ENCODE results near the gene C1QTNF1.
A peak's percentile ranks its signal among the peaks of the same experiment; 100 is the strongest.
"Not testable (repeated sequence)": the region's sequence is repeated elsewhere in the genome, so short reads cannot be mapped to it uniquely, and the experiment has no call there.

C1QTNF1 gene

GRCh38 chr17:79024901-79025737 lies 1.1 kb downstream of the C1QTNF1 start:
- no peak for DNase-seq (ENCODE audit: low spot score)

- DNase-seq (ENCODE audit: low spot score): no peak
Observed at GRCh38 chr17:79026376-79027273, 2.7 kb downstream of the C1QTNF1 start.

DNA sequence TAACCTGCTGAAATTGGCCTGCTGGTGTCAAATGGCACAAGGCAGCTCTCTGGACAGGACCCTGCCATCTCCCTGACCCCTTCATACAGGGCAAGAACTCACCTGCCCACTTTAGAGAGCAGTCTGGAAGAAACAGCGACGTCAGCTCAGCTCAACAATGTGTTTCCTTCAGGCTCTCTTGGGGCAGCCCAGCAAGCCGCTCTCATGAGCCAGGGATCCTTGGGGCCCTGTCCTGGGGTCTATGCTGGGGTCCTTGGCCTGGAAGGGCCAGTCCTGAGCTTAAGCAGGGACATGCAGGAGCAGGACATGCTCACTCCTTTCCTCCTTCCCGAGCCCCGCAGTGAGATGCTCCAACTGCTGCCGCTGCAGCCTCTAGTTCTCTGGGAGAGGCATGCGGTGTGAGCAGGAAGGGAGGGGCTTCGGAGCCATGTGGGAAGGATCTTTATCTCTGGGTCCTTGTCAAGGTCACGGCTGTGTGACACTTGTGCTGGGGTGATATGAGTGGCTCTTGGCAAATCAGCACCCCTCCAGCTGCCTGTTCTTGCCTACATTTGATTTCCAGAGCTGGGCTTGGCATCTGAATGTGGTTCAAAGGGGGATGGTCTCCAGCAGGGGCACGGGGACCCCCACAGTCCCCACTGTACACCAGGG lies 3.4 kb downstream of the C1QTNF1 start:
- no peak for DNase-seq (ENCODE audit: low spot score)

DNA sequence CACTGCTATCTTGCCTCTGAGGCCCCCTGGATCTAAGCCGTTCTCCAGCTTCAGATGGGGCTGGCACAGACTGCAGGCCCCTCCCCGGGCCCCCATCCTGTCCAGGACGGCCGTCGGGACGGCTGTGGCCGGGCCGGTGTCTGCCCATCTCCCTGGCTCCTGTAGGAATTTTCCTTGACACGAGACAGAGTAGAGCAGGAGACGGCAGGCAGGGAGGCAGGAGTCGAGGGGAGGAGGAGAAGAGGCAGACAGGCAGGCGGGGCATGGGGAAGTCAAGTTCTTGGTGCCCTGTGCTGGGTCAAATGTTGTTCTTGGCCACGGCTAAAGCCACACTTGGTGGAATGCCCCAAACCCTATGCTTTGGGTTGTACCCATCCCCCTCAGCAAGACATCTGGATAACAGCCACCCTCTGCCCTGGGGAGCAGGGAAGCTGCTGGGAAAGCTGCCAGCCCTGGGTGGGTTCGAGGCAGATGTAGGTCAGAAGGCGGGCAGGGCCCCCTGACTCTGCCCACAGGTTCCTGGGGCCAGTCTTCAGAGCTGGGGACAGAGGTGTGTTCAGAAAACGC lies 4.0 kb downstream of the C1QTNF1 start:
- DNase-seq (ENCODE audit: low spot score): no peak

DNA sequence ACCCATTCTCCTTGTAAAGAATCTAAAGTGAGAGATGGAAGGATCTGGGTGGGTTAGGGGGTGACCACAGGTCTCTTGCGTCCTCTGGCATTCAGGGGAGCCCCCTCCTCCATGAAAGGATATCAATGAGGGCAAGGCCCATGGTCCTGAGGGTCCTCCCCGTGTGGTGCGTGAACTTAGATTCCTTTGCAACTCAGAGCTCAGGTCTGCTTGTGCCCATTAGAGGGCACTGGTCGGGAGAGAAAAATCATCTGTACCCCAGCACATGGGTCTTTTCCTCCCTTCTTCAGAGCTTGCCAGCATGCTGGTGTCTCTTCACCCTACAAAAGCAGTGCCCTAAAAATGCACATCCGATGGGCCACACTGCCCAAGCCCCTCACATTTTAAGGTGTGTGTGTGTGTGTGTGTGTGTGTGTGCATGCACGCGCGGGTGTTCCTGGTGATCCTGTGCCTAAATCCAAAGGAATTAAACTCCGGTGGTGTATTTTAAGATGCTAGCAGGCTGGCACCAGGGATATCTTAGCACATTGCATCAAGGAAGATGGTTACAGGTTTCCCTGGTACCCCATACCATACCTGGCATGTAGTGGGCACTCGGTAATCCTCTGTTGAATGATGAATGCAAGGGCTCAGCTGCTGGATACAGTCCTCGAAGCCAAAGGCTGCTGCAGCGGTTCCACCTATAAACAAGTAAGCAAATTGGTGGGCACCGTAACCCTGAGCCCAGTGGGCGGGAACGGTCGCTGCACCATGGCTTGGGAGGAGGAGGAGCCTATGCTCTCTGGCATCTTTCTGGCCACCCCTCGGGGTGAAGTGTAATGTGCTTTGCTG lies 4.7 kb downstream of the C1QTNF1 start:
- DNase-seq (ENCODE audit: low spot score): no peak

DNA sequence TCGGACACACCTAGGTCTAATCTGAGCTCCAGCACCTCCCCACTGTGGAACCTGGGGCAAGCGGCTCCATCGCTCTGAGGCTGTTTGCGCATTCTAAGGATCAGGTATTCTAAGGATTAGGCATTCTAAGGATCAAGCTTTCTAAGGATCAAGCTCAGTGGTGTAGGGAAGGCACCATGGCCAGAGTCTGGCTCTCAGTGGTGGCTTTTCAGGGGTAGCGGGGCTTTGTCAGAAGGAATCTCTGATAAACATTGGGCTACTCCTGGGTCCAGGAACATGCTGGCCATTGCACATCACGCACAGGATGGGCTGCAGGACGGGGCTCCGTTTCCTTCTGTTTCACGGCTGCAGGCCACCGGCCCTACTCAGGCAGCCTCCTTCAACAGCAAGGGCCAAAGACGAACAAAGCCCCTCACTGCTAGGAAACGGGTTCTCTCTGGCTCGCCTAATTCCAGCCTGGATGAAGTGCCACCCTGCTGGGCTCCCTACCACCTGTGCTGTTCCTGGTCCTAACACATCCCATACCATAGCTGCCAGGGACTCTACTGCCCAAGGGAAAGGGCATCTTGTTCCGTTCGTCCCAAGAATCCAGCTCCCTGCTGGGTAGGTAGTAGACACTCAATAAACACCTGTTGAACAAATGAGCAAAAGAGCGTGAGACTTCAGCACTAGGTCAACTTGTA lies 5.5 kb downstream of the C1QTNF1 start:
- DNase-seq (ENCODE audit: low spot score): no peak

- DNase-seq (ENCODE audit: low spot score): not testable (repeated sequence)
Observed at GRCh38 chr17:79030636-79031035, 6.7 kb downstream of the C1QTNF1 start.

DNA sequence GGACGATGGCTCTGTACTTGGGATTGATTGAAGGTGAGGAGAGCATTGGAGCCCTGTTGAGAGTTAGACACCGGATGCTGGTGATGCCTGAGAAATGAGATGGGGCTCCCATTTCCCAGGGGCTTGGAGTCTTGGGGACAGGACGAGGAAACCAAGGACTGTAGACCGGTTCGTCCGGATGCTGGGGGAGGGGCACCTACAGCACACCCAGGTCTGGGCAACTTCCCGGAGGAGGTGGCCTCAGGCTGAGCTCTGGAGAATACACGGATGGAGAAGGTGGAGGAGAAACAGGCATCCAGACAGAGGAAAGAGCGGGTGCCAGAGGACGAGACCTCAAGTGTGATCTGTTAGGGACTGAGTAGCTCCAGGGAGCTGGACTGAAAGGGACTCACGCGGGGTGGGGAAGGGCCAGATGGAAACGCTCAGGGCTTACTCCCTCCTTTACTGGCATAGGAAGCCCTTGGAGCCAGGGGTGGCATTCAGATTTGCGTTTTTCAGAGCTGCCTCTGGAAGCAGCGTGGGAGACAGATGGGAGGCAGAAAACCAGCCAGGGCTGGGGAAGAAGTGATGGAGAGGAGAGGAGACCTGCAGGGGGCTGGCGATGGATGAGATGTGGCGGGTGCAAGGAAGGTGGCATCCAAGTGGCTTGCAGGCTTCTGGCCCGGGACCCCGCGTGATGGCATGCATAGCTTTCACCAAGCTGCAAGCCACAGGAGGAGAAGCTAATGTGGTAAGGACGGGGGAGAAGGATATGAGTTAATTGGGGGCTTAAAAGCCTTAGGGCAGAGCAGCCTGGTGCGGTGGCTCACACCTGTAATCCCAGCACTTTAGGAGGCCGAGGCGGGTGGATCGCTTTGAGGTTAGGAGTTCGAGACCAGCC lies 8.3 kb downstream of the C1QTNF1 start:
- no peak for DNase-seq (ENCODE audit: low spot score)

GRCh38 chr17:79033046-79033616 lies 9.2 kb downstream of the C1QTNF1 start:
- no peak for DNase-seq (ENCODE audit: low spot score)

GRCh38 chr17:79033741-79034501 lies 10.0 kb downstream of the C1QTNF1 start:
- DNase-seq (ENCODE audit: low spot score): peak; percentile 85

DNA sequence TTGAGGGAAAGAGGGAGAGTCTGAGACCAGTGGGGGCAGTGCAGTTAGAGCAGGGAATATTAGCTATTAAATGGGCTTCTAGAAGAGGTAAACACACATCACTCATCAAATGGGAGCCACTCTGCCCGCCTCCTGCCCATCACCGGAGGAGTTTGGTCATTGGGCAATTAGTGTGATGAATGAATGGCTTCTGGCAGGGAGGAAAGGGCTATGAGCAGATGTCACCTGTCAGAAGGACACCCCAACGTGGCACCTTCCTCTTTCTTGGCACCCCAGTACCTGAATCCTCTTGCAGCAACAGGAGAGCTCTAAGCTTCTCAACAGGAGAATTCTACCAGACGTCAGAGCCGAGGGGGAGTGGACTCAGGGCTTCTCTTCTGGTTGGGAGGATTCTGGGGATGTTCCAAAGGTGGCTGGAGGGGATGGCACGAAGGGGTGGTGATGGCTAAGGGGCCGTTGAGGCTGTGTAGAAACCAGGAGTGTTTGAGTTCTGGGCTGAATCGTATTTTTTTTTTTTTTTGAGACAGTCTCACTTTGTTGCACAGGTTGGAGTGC lies 11.0 kb downstream of the C1QTNF1 start:
- no peak for DNase-seq (ENCODE audit: low spot score)

DNA sequence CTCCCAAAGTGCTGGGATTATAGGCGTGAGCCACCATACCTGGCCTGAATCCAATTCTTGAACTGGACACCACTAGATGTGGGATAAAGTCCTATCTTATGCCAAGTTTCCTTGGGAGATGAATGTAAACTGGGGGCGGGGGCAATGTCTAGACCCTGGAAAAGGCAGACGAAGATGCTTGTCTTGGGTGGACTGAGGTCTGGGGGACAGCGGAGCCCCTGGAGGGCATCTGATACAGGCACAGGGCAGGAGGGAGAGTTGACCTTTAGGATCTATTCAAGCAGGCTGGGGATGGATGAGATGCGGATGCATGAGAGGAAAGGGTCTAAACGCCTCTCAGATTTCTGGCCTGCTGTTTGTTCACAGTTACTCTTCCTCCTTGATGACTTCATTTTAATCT lies 11.7 kb downstream of the C1QTNF1 start:
- DNase-seq (ENCODE audit: low spot score): no peak

DNA sequence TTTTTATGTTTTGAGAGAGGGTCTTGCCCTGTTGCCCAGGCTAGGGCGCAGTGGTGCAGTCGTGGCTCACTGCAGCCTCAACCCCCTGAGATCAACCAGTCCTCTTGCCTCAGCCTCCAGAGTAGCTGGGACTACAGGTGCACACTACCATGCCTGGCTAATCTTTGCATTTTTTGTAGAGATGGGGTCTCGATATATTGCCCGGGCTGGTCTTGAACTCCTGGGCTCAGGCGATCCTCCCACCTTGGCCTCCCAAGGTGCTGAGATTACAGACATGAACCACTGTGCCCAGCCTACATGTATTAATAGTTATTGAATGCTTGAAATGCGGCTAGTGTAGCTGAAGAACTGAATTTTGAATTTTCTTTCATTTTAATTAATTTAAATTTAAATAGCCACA lies 12.2 kb downstream of the C1QTNF1 start:
- no peak for DNase-seq (ENCODE audit: low spot score)

- DNase-seq (ENCODE audit: low spot score): no peak
Observed at GRCh38 chr17:79036596-79036995, 12.6 kb downstream of the C1QTNF1 start.

DNA sequence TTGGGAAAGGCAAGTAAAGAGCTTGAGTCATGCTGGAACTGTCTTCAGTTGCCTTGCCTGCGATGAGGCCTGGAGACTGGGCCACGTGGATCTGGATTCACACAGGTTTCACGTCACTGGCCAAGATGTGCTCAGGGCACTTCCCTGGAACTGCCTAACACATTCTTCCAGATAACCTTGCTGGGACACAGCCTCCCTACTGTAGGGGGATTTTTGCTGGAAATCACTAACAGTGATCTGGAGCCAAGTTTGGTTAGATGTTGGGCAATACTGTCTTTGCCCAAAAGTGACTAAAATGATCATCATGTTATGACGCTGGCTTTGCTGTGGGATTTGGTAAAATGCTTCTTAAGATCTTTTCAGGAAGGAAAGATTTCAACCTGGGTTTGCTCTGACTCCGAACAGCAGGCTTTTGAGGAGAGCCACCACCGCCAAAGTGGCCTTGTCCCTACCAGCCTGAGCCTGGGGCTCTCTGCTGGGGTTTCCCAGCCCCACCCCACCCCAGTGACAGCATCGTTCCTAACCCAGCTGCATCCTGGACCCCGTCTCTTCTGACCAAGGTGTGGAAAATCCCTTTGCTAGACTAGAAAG lies 14.7 kb downstream of the C1QTNF1 start:
- no peak for DNase-seq (ENCODE audit: low spot score)

DNA sequence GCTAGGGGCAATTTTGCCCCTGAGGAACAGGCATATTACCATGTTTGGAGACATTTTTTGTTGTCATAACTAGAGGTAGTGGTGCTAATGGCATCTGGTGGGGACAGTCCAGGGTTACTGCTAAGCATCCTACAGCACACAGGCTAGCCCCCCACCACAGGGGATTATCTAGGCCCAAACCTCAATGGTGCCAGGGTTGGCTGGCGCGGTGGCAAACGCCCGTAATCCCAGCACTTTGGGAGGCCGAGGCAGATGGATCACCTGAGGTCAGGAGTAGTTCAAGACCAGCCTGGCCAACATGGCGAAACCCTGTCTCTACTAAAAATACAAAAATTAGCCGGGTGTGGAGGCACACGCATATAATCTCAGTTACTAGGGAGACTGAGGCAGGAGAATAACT lies 15.2 kb downstream of the C1QTNF1 start:
- DNase-seq (ENCODE audit: low spot score): no peak

DNA sequence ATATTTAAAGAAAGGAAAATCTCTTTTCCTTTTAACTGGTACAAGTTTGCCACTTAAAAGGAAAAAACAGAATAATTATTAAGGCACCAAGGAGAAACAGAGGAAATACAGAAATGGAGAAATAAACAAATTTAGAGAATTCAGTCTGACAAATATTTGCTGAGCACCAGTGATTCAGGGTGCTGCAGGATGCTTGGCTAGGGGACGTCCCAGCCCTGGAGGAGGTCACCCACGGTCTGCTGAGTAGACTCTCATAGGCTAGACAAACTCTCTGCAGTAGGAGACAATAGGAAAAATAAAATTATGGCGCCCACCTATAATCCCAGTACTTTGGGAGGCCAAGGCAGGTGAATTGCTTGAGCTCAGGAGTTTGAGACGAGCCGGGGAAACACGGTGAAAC lies 15.9 kb downstream of the C1QTNF1 start:
- DNase-seq (ENCODE audit: low spot score): no peak

- DNase-seq (ENCODE audit: low spot score): no peak
Observed at GRCh38 chr17:79041041-79041570, 17.1 kb downstream of the C1QTNF1 start.

All from globus pallidus (tissue), 1 donor.